Sciatic nerve (tissue), 2 donors: ENCODE results near the gene LSAMP. TPM values are rescaled to one million over a fixed set of nuclear protein-coding genes. Genes with fewer than 3 reads are reported as not detected.

ENCODE experiments used
- ATAC-seq: fragments of 200-7000 bp; cut with Tn5 transposase; one replicate; pipeline ENCODE4 v1.9.1; 2020; ENCODE audit warnings: mild to moderate bottlenecking, moderate library complexity
- DNase-seq: peaks from one replicate; pipeline ENCODE4 v3.0.0-alpha.2; 2020; ENCODE audit warnings: low spot score
- intact Hi-C: fragments of 100-400 bp; cut with DNase I; formaldehyde crosslinking; loops from one replicate; pipeline ENCODE4 v1.14.2; 2022
- total RNA-seq: library from RNA; stranded (reverse); fragmentation: NEBNext Ultra II Directional; extraction: Animal tissue kit (Norgen Biotek cat#: 25700); gene quantifications from one replicate; pipeline ENCODE4 v1.2.1, GENCODE V29; 2021
- donor health status: DM: no; HTN: no; CAD: no.
- donor health status: DM: no; HTN: no; CAD: no.

The LSAMP gene
- 5.3 TPM for total RNA-seq

- no peak for DNase-seq
- ATAC-seq = peak; percentile 69
- intact Hi-C loops = no loop called here
Measured at GRCh38 chr3:116445311-116445841, at the start of gene LSAMP. Gene LSAMP (minus strand): TSS chr3:116445487.

GRCh38 chr3:116492379-116492778, 47.1 kb upstream of the LSAMP start:
- ATAC-seq (no peak), DNase-seq (no peak)
- intact Hi-C loops = no loop called here

DNA sequence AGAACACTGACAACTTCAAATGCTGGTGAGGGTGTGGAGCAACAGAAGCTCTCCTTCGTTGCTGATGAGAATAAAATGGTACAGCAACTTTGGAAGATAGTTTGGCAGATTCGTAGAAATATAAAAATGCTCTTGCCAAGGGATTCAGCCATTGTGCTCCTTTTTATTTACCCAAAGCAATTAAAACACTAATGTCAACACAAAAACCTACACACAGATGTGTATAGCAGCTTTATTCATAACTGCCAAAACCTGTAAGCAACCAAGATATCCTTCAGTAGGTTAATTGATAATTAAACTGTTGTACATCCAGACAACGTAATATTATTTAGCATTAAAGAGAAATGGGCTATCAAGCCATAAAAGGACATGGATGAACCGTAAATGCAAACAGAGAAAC, 37.8 kb upstream of the LSAMP start:
- DNase-seq = no peak
- ATAC-seq = no peak
- intact Hi-C loops = no loop called here

DNA sequence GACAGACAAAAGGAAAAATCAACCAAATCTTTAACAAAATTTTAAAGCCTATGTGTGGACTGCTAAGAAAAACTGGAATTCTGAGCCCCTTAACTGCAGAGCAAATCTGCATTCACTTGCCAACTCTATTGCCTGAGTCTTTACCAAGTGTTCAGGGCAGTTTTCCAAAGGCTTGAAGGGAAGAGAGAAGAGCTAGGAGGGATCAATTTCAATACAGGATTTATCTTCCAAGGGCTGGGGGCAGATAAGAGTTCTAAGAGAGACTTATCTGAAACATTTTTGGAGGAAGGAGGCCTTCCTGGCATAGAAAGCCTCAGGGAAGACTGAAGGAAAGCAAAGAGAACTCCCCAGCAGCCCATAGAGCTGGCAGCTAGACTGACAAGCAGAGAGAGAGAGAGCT, 31.4 kb upstream of the LSAMP start:
- DNase-seq = no peak
- intact Hi-C loops = no loop called here
- ATAC-seq = no peak

DNA sequence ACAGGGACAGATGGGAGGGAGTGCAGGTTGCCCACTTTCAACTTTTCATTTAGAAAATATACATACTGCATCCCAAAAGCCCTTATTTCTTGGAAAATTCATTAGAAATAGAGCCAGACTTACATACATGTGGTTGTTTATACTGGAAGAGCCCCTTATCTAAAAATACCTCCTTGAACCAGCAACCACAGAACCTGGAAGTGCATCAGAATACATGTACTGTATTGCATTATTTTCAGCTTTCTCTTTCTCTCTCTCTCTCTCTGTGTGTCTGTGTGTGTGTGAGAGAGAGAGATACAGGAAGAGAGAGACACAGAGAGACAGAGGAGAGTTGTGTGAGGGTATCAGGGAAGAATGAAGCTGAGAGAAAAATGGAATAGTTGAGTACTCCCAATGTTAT, 29.5 kb upstream of the LSAMP start:
- ATAC-seq (no peak), DNase-seq (no peak)
- intact Hi-C loops = no loop called here

GRCh38 chr3:116474032-116474780, 28.9 kb upstream of the LSAMP start:
- intact Hi-C loops = no loop called here
- ATAC-seq (no peak), DNase-seq (no peak)

GRCh38 chr3:116473602-116474001, 28.3 kb upstream of the LSAMP start:
- no peak for DNase-seq
- no peak for ATAC-seq
- intact Hi-C loops = no loop called here

GRCh38 chr3:116470605-116471197, 25.4 kb upstream of the LSAMP start:
- ATAC-seq (no peak), DNase-seq (no peak)
- intact Hi-C loops = no loop called here

DNA sequence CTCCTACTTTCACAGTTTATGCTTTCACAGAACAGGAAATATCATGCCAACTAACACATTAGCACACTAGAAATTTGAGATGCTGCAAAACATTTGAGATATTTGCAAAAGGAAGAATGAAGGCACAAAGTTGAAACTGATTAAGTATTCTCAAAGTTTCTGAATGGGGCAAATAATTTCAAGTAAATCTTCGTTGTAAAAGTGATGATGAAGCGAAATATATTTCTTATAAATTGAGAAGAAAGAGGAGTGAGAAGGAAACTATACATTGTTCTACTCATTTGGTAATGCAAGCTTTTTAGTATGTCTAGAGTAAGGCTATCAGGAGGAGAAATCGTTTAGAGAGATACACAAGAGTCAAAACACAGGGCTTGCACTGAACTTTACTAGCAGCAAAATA, 24.3 kb upstream of the LSAMP start:
- ATAC-seq (no peak), DNase-seq (no peak)
- intact Hi-C loops = no loop called here

GRCh38 chr3:116464276-116464798, 19.1 kb upstream of the LSAMP start:
- intact Hi-C loops = no loop called here
- no peak for DNase-seq
- ATAC-seq = no peak

DNA sequence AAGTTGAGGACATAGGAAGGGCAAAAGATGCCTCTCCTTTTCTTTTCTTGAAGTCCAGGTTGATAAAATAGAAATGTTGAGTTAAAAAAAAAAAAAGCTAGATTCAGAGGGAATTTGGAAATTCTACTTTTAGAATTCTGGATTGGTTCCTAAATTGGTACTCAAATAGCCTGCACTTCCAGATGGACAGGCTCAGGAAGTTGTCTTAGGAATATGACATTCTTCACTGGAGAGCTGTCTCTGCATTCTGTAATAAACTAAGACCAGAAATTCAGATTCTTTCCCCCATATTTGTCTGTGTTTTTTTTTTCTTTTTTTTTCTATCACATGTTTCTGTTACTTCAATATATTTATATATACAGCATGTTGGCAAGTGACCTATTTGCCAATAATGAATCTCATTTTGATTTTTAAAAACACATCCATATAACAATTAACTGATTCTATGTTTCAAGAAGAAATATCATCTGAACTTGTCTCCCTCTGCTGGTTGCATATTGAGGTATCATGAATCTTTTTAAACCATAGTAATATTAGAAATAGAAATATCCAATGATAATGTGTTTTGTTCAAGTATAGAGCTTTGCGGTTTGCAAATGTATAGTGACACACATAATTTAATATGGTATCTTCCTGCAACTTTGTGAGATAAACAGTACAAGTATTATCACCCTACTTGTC, 8.5 kb upstream of the LSAMP start:
- intact Hi-C loops = no loop called here
- DNase-seq (no peak), ATAC-seq (no peak)

DNA sequence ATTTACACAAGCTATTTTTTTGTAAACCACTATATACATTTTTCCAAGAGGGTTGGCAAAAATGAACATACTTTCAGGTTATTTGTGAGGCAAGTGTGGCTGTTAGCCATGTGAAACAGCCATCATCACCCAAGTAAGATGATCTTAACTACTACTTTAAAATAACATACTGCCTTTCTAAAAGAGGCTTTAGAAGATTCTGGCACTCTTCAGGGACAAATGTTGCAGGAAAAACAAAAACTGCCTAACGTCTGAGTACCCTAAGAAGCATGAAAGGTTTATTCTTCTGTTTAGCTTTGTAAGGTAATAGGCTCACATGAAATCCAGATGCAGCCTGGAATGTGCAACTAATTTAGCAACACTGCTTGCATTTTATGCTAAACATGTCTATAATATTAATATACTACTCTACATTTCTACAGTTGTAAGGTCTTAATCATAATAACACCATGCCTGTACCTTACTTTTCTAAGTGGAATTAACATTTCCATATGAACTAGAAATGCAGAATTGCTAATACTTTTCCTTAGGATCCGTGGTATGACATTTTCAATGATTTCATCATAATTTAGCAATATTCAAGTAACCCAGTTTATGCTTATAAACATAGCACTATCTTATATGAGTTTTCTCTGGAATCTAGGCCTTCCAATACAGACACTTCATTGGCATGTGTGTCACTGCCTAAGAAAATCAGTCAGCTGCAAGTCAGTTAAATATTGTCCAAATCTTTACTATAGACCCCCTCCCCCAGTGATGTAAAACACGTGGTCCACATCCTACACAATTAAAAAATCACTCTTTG, 4.5 kb upstream of the LSAMP start:
- ATAC-seq (no peak), DNase-seq (no peak)
- intact Hi-C loops = no loop called here

DNA sequence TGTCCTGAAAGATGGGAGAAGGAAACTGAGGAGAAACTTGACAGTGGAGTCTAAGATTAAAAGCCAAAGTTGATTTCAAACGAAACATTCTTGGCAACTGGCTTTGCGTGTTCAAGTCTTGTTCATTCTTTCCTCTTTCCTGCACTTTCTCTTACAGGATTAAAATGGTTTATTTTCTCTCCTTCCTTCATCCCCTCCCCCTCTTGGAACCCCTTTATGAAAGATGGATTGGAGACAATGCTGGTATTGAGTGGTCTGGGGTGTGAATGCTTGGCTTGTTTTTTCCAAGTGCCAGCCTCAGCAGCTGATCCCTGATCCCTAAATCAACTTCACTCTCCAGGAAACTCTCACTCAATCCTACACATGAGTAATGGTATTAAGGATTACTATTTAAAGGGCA, 703 bp upstream of the LSAMP start:
- no peak for ATAC-seq
- intact Hi-C loops = no loop called here
- DNase-seq = no peak

DNA sequence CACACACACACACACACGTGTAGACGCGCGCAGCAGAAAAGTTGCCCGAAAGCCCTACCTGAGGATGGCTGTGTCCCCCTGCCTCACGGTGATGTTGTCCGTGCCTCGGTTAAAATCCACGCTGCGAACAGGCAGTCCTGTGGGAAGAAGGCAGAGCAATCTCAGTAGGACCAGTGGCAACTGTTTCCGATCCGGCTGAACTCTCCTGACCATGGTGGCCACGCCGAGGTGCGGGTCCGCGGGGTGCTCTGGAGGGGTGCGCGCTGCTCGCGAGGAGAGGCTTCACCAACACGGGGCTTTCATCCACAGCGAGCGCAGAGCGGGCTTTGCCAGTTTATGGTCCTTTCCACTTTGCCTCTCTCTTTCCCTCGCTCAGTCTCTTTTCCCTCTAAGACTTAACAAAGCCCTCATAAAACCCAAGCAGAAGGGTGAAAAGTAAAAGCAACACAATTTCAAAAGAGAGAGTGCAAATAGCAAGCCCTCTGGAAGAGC, 422 bp downstream of the LSAMP start:
- DNase-seq (no peak), ATAC-seq (peak; percentile 69)
- intact Hi-C loops = no loop called here

DNA sequence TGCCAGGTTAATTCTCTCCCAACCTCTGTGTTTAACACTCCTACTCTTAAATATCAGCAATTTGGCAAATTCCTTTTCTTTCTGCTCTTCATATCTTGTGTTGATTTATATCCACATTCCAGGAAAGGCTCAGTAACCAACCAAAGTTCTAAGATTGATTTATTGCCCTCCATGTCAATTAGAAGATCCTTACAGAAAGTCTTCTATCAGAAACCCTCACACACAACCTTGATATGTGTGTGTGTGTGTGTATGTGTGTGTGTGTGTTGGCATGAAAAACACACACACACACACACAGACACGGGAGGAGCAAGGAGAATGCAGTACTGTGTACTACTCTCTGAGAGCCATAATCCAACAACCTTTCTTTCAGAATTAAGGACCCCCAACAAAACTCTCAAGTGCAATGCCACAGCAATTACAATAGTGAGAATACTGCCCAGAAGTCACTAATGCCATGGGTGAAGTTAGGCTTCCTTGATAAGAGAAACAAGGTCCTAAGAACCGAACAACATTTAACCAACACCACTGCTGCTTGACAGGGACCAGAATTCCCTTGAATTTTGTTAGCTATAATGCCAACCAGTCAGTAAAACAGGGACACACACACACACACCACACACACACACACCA, 1.1 kb downstream of the LSAMP start:
- intact Hi-C loops = no loop called here
- peak; percentile 20 for ATAC-seq

GRCh38 chr3:116443191-116443661, 2.1 kb downstream of the LSAMP start:
- DNase-seq (no peak), ATAC-seq (peak; percentile 25)
- intact Hi-C loops = no loop called here

More for the DNA sequence above, 1.1 kb downstream of the LSAMP start:
- no peak for DNase-seq

DNA sequence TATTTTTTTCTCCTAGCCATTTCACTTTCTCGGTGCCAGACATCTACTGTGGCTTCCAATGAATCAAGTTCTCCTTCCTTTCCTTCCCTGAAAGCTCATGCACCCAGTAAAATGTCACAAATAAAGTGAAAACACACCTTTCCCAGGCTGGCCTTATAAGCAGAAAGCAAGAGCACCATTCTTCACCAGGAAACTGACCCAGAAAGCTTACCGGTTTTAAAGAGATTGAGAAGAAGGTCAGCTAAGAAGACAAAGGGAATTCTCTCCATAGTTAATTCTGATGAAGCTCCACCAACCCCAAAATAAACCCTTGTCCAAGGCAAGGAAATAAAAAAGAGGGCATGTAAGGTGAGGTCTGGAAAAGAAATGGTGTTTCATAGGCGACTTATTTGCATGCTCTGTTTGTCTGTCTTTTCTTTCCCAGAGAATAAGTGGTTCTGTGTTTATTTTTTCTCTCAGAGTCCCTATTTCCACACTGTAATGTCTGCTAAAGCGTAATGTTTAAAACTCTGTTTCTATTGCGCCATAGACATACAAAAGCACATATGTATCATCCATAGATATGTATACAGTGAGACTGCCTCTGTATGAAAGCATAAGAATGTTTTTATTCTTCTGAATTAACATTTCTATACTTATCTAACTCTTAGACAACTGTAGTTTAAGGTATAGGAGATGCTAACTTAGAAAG, 2.8 kb downstream of the LSAMP start:
- DNase-seq (no peak), ATAC-seq (no peak)
- intact Hi-C loops = no loop called here

- intact Hi-C loops = no loop called here
- no peak for DNase-seq
- no peak for ATAC-seq
Measured at GRCh38 chr3:116441652-116442051, 3.6 kb downstream of the LSAMP start.
